Measurements from ENCODE around the gene CAPZB. TPM values are rescaled to one million over a fixed set of nuclear protein-coding genes. Genes with fewer than 3 reads are reported as not detected.

Gene CAPZB
- polyA plus RNA-seq, 3 donors, result 290 to 504 (median 407) TPM

DNA sequence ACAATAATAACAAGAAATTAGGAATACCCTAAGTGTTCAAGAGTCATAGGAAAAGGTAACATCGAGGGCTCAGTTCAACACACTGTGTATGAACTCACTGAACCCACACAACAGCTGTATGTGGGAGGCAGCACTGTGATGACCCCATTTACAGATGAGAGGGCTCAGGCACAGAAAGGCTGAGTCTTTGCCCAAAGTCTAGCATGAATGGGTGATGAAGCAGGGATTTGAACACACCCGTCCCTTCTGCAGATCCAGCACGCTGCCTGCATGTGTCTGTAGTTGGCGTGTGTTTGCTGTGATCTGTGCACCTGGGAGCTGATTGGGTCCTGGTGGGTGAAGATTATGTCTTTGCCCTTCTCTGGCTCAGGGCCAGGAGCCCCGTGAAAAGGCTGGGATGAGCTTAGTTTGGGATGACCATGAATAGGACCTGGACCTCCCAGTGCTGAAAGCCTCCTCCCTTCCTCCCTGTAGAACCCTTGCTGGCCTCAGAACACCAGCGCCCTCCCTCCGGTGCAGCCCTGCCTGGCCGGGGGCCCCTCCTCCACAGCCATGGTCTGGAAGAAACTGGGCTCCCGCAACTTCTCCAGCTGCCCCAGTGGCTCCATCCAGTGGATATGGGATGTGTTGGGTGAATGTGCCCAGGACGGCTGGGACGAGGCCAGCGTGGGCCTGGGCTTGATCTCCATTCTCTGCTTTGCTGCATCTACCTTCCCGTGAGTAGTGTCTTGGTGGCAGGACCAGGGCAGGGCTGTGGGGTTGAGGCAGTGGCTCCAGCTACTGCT is 168.0 kb downstream of the CAPZB start:
- Histone ChIP-seq H3K4me2 (replicated peaks; ENCODE audit: extremely low read depth, low read length, poor library complexity, severe bottlenecking) (no peak overlapping the region), H3K36me3 (replicated peaks in 1 of 2; ENCODE audit: control insufficient read depth in 1 of 2, insufficient read depth in 2 of 2, low read length in 2 of 2) (peaks cover 7 to 23% of the 10 kb centered on the region in 2 donors), H4K20me1 (ENCODE audit: insufficient read depth, low read length) (peaks cover 46% of the 10 kb centered on the region), H3K79me2 (ENCODE audit: insufficient read depth, low read length) (peaks cover 69% of the 10 kb centered on the region), H3K9me3 (replicated peaks in 1 of 2; ENCODE audit: control insufficient read depth in 1 of 2, insufficient read depth in 1 of 2, low read length in 2 of 2) (no peaks in the 10 kb centered on the region), H3K27ac (ENCODE audit: low read depth in 1 of 2, low read length in 2 of 2) (no peak overlapping the region), H2AFZ (ENCODE audit: insufficient read depth, low read depth, low read length, poor library complexity, severe bottlenecking) (no peak overlapping the region), H3K4me3 (replicated peaks in 1 of 3; ENCODE audit: low read depth in 2 of 3, low read length in 3 of 3) (no peak overlapping the region), H3K4me1 (ENCODE audit: control insufficient read depth in 1 of 2, insufficient read depth in 2 of 2, low read length in 2 of 2) (peaks cover 70 to 80% of the 10 kb centered on the region in 2 donors), H3K9ac (ENCODE audit: insufficient read depth, low read length, poor library complexity, severe bottlenecking) (no peak overlapping the region), H3K27me3 (ENCODE audit: control insufficient read depth in 2 of 2, insufficient read depth in 2 of 2, low read length in 2 of 2) (no peaks in the 10 kb centered on the region)
- intact Hi-C loops (cut with micrococcal nuclease), result no loop called here
- 100% methylated on average over 7 of the region's 13 CpGs for WGBS (ENCODE audit: insufficient coverage)
- no peak for DNase-seq
- Mint-ChIP-seq H3K9me3 (peaks cover 0 to 2% (median 0%) of the 10 kb centered on the region in 7 donors), H3K27ac (no peak overlapping the region), H3K4me1 (peaks cover 75% of the 10 kb centered on the region), H3K36me3 (peaks cover 27 to 45% of the 10 kb centered on the region in 2 donors), H3K27me3 (ENCODE audit: low read depth in 3 of 3) (peaks cover 0 to 5% (median 0%) of the 10 kb centered on the region in 3 donors), H3K4me3 (no peak overlapping the region)
- TF ChIP-seq, protein P1, sequence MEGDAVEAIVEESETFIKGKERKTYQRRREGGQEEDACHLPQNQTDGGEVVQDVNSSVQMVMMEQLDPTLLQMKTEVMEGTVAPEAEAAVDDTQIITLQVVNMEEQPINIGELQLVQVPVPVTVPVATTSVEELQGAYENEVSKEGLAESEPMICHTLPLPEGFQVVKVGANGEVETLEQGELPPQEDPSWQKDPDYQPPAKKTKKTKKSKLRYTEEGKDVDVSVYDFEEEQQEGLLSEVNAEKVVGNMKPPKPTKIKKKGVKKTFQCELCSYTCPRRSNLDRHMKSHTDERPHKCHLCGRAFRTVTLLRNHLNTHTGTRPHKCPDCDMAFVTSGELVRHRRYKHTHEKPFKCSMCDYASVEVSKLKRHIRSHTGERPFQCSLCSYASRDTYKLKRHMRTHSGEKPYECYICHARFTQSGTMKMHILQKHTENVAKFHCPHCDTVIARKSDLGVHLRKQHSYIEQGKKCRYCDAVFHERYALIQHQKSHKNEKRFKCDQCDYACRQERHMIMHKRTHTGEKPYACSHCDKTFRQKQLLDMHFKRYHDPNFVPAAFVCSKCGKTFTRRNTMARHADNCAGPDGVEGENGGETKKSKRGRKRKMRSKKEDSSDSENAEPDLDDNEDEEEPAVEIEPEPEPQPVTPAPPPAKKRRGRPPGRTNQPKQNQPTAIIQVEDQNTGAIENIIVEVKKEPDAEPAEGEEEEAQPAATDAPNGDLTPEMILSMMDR (IDR thresholded peaks at IDR 0.05), result no peak

GRCh38 chr1:19315378-19316198 is 169.8 kb downstream of the CAPZB start:
- H3K36me3 ChIP-seq (replicated peaks in 1 of 2; ENCODE audit: control insufficient read depth in 1 of 2, insufficient read depth in 2 of 2, low read length in 2 of 2), result peaks cover 7 to 15% of the 10 kb centered on the region in 2 donors
- WGBS (ENCODE audit: insufficient coverage), result 16% methylated on average over 8 of the region's 17 CpGs
- Mint-ChIP-seq H3K9me3 (peaks cover 0 to 3% (median 0%) of the 10 kb centered on the region in 7 donors), H3K4me1 (peaks cover 76% of the 10 kb centered on the region), H3K27ac (peak overlapping the region; percentile 38 to 85 (median 68)), H3K27me3 (ENCODE audit: low read depth in 3 of 3) (peaks cover 0 to 7% (median 0%) of the 10 kb centered on the region in 3 donors), H3K36me3 (peaks cover 17 to 30% of the 10 kb centered on the region in 2 donors), H3K4me3 (peak overlapping the region; percentile 6 to 71)
- peaks cover 40% of the 10 kb centered on the region for H4K20me1 ChIP-seq (ENCODE audit: insufficient read depth, low read length)
- H3K4me1 ChIP-seq (ENCODE audit: control insufficient read depth in 1 of 2, insufficient read depth in 2 of 2, low read length in 2 of 2), result peaks cover 75 to 85% of the 10 kb centered on the region in 2 donors
- H3K79me2 ChIP-seq (ENCODE audit: insufficient read depth, low read length), result peaks cover 68% of the 10 kb centered on the region
- peak overlapping the region; percentile 46 to 89 for H3K27ac ChIP-seq (ENCODE audit: low read depth in 1 of 2, low read length in 2 of 2)
- peak; percentile 49 to 70 (median 63) for DNase-seq
- peak overlapping the region; percentile 5 for H3K9ac ChIP-seq (ENCODE audit: insufficient read depth, low read length, poor library complexity, severe bottlenecking)
- TF ChIP-seq, protein P1 (IDR thresholded peaks at IDR 0.05), result no peak
- intact Hi-C loops (cut with micrococcal nuclease), result no loop called here
- peak overlapping the region; percentile 58 for H3K4me2 ChIP-seq (replicated peaks; ENCODE audit: extremely low read depth, low read length, poor library complexity, severe bottlenecking)
- H3K9me3 ChIP-seq (replicated peaks in 1 of 2; ENCODE audit: control insufficient read depth in 1 of 2, insufficient read depth in 1 of 2, low read length in 2 of 2), result no peaks in the 10 kb centered on the region
- no peak overlapping the region for H2AFZ ChIP-seq (ENCODE audit: insufficient read depth, low read depth, low read length, poor library complexity, severe bottlenecking)
- H3K4me3 ChIP-seq (replicated peaks in 1 of 3; ENCODE audit: low read depth in 2 of 3, low read length in 3 of 3), result peak overlapping the region in 1 of 3 experiments; percentile 40
- no peaks in the 10 kb centered on the region for H3K27me3 ChIP-seq (ENCODE audit: control insufficient read depth in 2 of 2, insufficient read depth in 2 of 2, low read length in 2 of 2)

Data from CD14-positive monocyte (primary cell).